Measurements from ENCODE around the gene KRT77.
"Not testable (repeated sequence)": the region's sequence is repeated elsewhere in the genome, so short reads cannot be mapped to it uniquely, and the experiment has no call there.

Gene KRT77

GRCh38 chr12:52721838-52722470 is 18.6 kb upstream of the KRT77 start:
- DNase-seq = no peak

DNA sequence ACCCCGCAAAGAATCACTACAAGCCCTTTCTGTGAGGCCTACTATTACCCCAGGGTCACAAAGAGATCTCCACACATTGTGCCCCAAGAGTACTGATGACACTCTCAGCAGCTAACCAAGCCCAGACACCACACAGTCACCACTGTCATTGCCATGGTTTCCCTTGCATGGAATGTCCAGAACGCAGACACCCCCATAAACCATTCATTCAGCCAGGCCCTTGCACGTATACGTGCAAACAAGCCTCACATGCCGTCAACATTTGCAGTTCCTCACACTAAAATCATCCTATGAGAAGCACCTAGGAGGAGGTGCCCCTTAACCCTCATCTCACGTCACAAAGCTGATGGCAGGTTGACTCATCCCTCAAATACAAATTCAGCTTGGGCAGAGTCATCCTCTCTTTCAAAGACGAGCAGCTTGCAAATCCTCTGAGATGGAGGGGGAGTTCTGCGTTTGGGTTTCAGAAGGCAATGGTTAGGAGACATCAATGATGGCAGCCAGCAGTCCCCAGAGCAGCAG is 17.1 kb upstream of the KRT77 start:
- no peak for DNase-seq

DNA sequence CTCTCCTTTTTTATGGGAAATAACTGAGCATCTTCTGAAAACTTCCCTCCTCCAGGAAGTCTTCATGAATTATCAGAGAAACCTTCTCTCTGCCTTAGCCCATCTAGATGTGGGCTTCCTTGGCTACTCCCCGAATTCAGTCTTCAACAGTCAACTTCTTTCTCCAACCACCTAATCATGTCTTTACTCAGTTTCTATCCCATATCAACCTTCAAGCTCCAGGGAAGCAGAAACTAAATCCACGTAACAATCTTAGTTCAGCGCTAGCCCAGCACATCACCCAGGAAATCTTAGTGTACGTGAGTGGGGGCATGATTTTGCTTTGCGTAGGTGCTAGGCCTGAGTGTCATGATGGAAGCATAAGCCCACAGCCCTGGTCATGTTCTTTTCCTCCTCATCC is 12.7 kb upstream of the KRT77 start:
- no peak for DNase-seq

DNA sequence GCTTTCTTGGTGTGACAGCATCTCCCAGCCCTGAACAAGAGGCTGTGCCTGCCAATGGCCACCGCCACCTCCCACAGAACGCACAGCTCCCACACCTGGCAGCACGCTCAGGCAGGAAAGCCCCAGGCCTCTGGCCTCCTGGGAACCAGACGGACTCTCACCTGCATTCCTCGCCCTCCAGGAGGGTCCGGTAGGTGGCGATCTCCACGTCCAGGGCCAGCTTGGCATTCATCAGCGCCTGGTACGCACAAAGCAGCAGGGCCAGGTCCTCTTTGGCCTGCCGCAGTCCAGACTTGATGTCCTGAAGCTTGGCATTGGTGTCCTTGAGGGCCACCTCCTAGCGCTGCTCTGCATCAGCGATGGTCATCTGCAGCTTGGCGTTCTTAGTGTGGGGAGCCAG is 12.1 kb upstream of the KRT77 start:
- peak; percentile 50 for DNase-seq

DNA sequence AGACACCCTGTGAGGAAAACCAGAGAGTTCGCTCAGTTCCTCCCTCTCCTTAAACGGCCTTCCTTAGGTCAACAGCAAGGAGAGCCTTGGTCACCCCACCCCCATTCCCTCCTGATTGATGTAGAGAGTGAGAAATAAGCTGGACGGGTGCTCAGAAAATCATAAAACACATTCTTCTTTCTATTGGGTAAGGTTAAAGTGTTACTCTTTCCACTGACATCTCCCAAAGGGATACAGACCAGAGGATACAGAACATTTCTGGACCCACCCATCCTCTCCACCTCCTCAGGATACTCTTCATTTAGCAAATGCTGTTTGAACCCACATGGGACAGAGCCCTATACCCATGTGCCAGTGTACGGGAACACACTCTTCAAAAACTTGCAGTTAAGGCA is 11.6 kb upstream of the KRT77 start:
- DNase-seq = no peak

- no peak for DNase-seq
Measured at GRCh38 chr12:52713960-52714886, 10.9 kb upstream of the KRT77 start.

DNA sequence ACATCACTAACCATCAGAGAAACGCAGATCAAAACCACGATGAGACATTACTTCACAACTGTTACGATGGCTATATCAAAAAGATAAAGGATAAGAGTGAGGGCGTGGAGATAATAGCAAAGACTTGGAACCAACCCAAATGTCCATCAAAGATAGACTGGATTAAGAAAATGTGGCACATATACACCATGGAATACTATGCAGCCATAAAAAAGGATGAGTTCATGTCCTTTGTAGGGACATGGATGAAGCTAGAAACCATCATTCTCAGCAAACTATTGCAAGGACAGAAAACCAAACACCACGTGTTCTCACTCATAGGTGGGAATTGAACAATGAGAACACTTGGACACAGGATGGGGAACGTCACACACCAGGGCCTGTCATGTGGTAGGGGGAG is 8.8 kb upstream of the KRT77 start:
- not testable (repeated sequence) for DNase-seq

- no peak for DNase-seq
Measured at GRCh38 chr12:52710730-52711129, 7.4 kb upstream of the KRT77 start.

- no peak for DNase-seq
Measured at GRCh38 chr12:52708010-52708409, 4.7 kb upstream of the KRT77 start.

DNA sequence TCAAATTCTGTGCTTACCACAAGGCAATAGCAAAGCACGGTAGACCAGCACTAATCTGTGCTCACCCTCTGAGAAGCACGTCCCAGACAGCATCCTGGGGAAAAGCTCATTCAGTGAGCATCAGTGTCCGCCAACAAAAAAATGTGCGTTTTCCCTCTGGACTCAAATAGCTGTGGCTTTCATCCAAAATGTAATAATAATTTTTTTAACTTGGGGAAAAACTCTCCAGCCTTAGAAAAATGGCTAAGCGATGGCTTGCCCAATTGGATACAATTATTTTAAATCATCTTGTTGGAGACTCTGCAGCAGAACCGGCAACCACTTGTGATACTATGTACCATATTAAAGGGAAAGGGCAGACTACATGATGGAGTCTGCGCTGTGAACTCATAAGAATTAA is 1.1 kb upstream of the KRT77 start:
- no peak for DNase-seq

- no peak for DNase-seq
Measured at GRCh38 chr12:52703878-52704277, 554 bp upstream of the KRT77 start.

DNA sequence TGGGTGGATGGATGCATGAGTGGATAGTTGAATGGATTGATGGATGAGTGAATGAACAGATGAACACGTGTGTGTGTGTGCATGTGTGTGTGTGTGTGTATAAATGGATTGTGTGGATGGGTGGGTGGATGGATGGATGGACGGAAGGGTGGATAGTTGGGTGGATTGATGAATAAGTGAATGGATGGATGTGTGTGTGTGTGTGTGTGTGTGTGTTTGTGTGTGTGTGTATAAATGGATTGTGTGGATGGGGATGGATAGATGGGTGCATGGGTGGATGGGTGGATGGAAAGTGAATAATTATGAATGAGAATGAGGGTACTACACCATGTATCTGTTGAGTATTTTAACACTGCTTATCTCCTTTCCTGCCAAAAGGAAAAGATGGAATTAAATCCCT is 986 bp downstream of the KRT77 start:
- DNase-seq = no peak

GRCh38 chr12:52701281-52701680 is 2.0 kb downstream of the KRT77 start:
- no peak for DNase-seq

- DNase-seq = no peak
Measured at GRCh38 chr12:52699960-52700359, 3.4 kb downstream of the KRT77 start.

DNA sequence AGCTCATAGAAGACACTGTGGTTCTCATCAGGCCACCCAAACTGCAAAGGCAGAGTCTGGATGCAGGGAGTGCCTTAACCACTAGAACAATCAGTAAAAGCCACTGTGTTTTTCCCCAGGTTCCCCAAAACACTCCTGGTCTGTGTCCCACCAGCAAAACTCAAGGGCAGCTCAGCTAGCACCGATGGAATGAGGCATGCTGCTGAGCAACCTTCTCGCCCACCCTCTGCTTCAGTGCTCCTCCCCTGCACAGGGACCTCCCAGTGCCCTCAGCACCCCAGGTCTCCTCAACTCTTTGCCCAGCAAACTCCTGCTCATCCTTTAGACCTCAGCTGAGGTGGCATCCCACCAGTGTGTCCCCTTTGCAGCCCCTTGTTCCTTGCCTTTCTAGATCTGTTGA is 4.0 kb downstream of the KRT77 start:
- no peak for DNase-seq

GRCh38 chr12:52698651-52699340 is 4.5 kb downstream of the KRT77 start:
- DNase-seq = no peak

DNA sequence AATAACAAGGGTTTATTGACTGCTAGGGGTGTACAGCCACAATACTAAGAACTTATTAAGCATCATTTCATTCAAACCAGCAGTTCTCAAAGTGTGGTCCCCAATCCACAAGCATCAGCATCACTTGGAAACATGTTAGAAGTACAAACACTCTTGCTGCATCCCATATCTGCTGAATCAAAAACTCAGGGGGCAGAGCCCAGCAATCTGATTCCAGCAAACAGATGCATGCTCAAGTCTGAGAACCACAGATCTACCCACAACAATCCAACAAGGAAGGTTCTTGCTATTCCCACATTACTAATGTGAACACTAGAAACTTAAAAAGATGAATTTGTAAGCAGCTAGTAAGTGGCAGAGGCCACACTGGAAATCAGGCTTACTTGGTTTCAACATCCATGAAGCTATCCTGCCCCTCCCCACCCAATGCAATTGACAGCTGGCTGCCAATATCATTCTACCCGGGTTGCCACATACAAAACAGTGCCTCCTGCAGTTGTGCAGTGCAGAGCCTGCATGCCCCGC is 6.2 kb downstream of the KRT77 start:
- DNase-seq = no peak

DNA sequence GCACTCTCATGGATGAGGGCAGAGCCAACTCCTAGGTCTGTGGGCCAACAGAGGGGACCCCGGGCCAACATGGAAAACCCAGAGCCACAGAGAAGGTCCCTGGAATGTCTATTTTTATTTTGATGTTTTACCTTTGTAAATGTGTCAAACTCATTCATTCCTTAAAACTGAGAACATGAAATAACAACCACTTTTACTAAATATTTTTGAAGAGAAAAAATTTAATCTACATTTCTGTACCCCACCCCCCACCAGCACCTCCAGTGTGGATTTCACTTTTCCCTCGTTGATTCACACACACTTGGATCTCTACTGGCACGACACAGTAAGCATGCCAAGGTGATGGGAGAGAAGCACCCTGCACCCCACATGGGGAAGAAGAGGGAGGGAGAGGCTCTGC is 6.7 kb downstream of the KRT77 start:
- DNase-seq = no peak

GRCh38 chr12:52695039-52695438 is 8.3 kb downstream of the KRT77 start:
- DNase-seq = no peak

DNA sequence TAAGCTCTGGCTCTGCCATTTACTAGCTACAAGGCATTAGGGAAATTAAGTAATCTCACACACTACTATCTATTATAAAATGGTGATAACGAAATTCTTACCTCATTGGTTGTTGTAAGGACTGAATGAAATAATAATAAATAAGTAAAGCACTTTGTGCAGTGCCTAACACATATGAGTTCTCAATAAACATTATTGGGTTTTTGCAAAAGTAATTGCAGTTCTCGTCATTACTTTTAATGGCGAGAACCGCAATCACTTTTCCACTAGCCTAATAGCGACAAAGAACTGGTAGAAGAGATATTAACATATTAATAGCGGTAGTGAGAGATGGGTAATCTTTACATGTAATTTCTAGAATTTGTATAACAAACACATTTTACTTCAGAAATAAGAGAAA is 9.2 kb downstream of the KRT77 start:
- no peak for DNase-seq

DNA sequence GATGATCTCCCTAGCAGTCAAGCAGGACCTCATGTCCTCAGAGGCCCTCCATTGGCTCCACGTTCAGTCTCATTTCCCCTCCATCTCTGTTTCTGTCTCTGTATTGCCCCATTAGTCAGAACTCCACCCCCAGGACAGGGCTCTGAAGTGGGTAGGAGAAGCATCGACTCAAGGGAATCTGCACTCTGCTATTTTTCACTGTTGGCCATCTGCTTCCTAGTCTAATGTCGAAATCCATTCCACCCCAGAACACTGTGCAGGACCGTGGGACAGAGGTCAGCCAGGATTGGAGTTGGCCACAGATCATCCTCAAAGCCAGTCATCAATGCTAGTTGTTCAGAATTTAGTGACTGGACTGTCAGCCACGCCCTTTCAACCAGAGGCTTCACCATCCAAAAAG is 10.1 kb downstream of the KRT77 start:
- DNase-seq = no peak

DNA sequence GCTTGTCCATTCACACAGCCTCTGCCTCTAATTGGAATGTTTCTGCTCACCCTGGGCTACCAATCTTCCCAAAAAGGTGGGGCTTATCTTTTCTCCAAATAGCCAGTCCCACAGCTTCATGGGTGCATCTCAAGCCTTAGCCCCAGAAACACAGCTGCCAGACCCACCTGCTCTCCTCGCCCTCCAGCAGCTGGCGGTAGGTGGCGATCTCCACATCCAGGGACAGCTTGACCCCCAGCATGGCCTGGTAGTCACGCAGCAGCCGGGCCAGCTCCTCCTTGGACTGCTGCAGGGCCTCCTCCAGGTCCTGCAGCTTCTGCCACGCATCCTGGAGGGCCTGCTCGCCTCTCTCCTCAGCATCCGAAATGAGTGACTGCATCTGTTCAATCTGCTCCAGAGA is 11.1 kb downstream of the KRT77 start:
- DNase-seq = peak; percentile 28

GRCh38 chr12:52691841-52692150 is 11.5 kb downstream of the KRT77 start:
- DNase-seq = no peak

Data from DMS53 (cell line).